NCI-H1048 (cell line): ENCODE data around the gene FBXW4.
A peak's percentile ranks its signal among the peaks of the same experiment; 100 is the strongest.
"Not testable (repeated sequence)": the region's sequence is repeated elsewhere in the genome, so short reads cannot be mapped to it uniquely, and the experiment has no call there.

Experiments
- DNase-seq: peaks from one replicate; lab custom pipeline; 2025; lab: John Stamatoyannopoulos, UW

The FBXW4 gene

GRCh38 chr10:101617102-101617823, 77.7 kb downstream of the FBXW4 start:
- DNase-seq, result no peak

GRCh38 chr10:101616415-101617101, 78.4 kb downstream of the FBXW4 start:
- no peak for DNase-seq

GRCh38 chr10:101615525-101616116, 79.3 kb downstream of the FBXW4 start:
- DNase-seq, result no peak

GRCh38 chr10:101614663-101615524, 80.1 kb downstream of the FBXW4 start:
- DNase-seq, result no peak

DNA sequence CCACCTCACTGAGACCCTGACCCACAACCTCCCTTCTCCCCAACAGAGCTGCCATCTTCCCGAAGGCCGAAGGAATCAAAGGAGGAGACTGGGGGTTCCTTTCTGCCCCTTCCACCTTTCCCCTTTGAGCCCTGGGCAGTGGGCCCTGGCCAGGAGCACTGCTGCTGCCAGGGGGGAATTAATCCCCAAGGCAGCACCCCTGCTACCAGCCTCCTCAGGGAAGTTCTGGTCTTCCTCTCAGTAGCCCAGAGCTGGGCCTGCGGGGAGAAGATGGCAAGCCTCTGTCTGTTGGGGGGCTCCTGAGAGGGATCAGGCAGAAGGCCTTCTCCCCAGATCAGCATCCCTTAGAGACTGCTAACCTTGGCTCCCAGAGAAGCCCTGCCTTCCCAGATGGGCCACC, 81.3 kb downstream of the FBXW4 start:
- no peak for DNase-seq

GRCh38 chr10:101612872-101613271, 82.1 kb downstream of the FBXW4 start:
- no peak for DNase-seq

DNA sequence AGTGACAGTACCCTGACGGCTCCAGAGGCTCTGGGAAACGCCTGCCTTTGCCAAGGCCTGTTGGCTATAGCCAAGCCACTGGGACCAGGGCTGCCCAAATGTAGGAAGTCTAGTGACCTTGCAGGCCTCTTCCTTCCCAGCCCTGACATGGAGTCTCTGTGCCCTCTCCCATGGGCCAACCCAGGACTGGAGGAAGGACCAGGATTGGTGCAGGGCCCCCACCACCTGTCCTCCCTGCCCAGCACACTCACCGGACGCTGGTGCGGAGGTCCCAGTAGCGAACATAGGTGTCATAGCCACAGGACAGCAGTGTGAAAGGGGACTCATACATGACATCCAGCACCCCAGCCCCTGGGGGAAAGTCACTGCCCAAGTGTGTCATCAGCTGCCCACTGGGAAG, 82.9 kb downstream of the FBXW4 start:
- DNase-seq, result no peak

DNA sequence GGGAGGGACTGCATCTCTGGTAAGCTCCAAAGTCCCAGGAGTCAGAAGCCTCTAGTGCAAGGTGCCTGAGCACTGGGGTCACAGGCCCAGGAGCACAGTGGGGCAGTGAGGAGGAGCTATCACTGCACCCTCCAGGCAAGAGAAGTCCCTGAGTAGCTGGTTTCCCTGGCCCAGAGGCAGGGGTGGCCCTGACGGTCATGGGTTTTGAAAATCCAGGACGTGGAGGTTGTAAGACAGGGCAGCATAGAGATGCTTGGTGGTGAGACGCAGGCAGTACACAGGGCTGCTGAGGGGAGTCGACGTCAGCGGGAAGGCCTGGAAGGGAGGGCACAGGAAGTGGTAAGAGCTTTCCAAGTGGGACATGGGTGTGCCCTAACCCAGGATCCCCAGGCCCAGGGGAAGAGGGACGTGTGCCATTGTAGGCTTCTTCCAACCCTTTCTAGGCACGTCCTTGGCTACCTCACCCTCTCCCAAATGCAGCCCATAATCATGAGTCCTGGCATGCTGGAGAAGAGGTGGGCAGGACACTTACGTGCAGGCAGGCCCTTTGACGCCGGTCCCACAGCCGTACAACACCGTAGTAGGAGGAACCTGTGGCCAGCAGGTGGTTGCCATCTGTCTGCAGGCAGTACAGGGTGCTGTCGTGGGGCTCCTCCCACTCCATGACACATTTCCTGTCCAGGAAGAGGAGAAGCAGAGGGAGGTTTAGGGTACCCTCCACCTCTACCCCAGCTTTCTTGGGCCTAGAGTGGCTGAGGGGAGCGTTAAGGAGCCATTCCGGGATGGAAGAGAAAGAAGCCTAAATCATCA, 83.7 kb downstream of the FBXW4 start:
- DNase-seq, result no peak

GRCh38 chr10:101609481-101609880, 85.5 kb downstream of the FBXW4 start:
- DNase-seq, result no peak

DNA sequence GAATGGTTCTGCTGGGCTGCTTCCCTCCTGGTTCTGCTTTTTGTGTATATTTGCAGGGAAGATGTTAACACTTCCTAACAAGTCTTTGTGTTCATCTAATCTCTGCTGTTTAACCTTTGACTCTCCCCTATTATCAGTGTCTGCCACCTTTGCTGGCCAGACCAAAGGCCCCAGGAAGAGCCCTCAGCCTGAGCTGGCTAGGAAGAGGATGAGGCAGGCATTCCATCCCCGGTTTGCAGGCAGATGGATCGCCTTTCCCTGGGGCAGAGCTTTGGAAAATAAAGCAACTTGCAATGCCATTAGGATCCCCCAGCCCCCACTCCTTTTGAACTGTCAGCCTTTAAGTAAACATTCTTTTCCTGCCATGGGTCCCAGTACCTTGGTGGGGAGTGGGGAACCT, 87.8 kb downstream of the FBXW4 start:
- DNase-seq, result no peak

GRCh38 chr10:101602761-101603398, 92.1 kb downstream of the FBXW4 start:
- peak; percentile 22 for DNase-seq

- DNase-seq, result no peak
Observed at GRCh38 chr10:101601541-101601940, 93.4 kb downstream of the FBXW4 start.

DNA sequence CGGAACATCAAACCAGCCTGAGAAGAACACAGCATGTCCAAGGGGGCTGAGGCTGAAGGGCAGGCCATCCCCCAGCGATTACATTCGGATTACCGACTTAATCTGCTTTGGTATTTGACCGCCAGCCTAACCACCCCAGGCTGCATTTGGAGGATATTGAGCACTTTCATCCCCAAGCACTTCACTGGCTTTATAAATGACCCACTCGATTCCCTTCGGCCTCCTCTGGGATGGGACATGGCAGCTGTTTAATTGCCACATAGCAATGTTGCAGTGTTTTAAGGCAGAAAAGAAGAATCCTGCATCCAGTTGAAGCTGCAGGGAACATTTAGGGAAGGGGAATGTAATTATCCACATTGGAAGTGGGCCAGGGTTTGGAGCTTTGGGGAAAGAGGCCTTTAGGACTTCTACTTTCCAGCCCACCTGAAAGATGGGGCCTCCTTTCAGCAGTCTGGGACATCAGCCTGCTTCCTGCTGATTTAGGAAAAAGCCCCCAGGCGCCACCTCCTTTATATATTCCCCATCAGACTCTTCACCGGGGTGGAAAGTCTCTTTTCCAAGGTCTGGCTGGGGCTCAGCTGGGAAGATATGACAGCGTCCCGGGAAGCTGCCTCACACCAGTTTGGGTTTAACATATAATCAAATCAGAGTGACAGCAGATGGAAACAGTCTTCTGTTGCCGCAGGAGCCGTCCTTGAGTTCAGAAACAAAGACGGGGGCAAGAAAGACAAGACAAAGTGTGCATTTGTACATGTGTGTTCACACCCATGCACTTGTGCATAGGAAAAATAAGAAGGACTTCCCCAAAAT, 97.7 kb downstream of the FBXW4 start:
- DNase-seq, result no peak

DNA sequence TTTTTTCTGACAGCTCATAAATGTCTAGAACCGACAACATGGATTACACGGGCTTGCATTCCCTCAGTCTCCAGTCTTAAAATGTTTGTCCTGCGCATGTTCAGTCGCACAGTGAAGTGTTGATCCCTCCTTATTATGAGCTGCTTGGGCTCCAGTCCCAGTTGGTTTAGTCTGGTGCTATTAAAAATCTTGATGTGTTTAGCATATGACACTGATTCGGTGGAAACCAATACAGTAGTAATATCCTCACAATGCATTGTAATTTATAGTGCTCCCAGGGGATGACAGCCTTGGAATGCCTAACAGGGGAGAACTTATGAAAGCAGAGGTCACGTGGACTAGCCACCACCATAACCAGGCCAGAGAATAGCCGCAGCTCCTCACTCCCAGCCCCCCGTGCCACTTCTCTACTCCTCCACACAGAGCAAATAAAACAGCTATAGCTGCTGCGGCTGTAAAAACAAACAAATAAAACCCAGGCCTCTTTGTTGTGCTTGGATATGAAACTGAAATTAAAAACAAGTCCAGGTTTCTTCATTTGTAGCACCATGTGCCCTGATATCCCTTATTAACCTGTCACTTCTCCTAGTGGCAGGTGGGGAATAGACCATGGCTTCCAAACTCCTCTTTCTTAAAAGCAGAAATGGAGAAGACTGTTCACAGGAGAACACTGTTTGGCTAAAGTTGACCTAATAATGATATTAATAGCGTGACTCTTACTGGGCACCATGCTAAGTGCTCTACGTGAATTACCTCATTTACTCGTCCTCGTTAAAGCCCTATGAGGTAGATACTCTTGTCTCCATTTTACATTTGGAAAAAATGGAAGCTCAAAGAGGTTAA, 99.2 kb downstream of the FBXW4 start:
- no peak for DNase-seq

DNA sequence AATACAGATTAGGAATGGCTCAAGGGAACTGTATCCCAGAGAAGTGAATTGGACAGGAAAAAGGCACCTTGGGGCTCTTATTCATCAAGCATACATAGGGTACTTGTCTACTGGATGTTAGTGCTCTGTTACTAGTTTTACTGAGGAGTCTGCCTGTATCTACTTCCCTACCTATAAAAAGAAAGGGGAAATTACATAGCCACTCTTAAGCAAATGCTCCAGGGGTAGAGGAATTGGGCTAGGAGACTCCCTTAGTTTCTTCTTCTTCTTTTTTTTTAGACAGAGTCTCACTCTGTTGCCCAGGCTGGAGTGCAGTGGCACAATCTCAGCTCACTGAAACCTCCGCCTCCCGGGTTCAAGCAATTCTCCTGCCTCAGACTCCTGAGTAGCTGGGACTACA, 101.6 kb downstream of the FBXW4 start:
- not testable (repeated sequence) for DNase-seq

- DNase-seq, result no peak
Observed at GRCh38 chr10:101588879-101589278, 106.1 kb downstream of the FBXW4 start.

DNA sequence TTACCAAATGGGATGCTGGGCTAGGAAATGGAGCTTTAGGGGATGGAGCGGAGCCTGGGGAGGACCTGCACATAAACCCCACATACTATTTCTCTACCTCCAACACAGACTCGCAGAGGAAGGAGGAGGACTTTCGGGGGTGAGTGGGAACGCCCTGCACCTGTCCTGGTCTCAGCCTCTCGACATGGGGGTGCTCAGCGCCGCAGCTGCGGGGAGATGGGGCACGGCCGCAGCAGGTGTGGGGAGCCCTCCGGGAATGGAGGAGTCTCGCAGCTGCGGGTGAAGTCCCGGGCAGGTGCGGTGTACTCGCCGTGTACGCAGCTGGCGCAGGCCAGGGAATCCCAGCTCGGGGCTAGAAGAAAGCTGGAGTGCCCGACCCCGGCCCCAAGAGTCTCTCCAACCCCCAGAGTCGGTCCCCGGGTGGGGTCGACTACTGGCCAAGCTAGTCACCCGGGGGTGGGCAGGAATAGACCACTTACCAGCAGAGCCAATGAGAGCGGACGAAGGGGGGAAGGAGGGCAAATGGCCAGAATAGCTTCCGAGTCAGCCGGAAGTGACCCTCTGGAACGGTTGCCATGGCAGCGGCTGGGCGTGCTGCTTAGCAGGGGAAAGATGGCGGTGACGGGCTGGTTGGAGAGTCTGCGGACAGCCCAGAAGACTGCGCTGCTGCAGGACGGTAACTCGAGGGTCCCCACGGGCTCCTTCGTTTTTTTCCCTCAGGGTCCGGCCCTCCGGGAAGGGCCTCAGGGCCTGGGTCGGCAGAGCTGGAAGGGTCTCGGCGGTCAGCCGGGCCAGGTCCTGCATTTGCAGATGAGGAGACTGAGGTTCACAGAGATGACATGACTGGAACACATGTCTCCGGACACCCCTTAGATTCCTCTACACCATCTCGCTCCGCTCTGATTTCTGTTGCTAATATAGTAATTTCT, 107.0 kb downstream of the FBXW4 start, which contains the start of the genes DPCD and POLL:
DPCD (plus strand) TSS at position 597 of the 929 bp plus-strand sequence; CDS start at position 613, 16 bp downstream.
POLL (minus strand) TSS at position 533 of the 929 bp plus-strand sequence. CDS start 897 bp downstream, outside the sequence.
- peak; percentile 93 for DNase-seq

GRCh38 chr10:101585841-101586240, 109.1 kb downstream of the FBXW4 start:
- DNase-seq, result no peak
